Neural crest cell (in vitro differentiated cells): ENCODE data around the gene WBP11. TPM values are rescaled to one million over a fixed set of nuclear protein-coding genes. Genes with fewer than 3 reads are reported as not detected.

Experiments
- DNase-seq: peaks from one replicate; pipeline ENCODE4 v3.0.0; 2021; ENCODE audit warnings: low read depth, mixed read lengths, low spot score
- H3K27ac Mint-ChIP-seq: one replicate; pipeline ENCODE4 v1.8.0; 2021; ENCODE audit warnings: mild to moderate bottlenecking, mixed read lengths; ENCODE audit not compliant: unreplicated experiment
- H3K27me3 Mint-ChIP-seq: 2 replicates; pipeline ENCODE4 v1.8.0; 2021; ENCODE audit warnings: low read depth, mild to moderate bottlenecking, mixed read lengths
- H3K36me3 Mint-ChIP-seq: 2 replicates; pipeline ENCODE4 v1.8.0; 2021; ENCODE audit warnings: low read depth, mild to moderate bottlenecking, mixed read lengths
- H3K4me1 Mint-ChIP-seq: 2 replicates; pipeline ENCODE4 v1.8.0; 2021; ENCODE audit warnings: mixed read lengths
- H3K4me3 Mint-ChIP-seq: one replicate; pipeline ENCODE4 v1.8.0; 2021; ENCODE audit warnings: mild to moderate bottlenecking, mixed read lengths
- H3K9me3 Mint-ChIP-seq: 2 replicates; pipeline ENCODE4 v1.8.0; 2021; ENCODE audit warnings: mixed read lengths
- total RNA-seq: library from RNA; stranded (reverse); gene quantifications from 2 replicates; pipeline ENCODE4 v1.2.1, GENCODE V29; 2021
- TF ChIP-seq, protein P1 (sequence below): fragments of 200-600 bp; sonication (generic); conservative IDR thresholded peaks from 2 replicates; pipeline ENCODE4 v1.5.0; 2021; ENCODE audit warnings: antibody characterized with exemption, mild to moderate bottlenecking

Gene WBP11
- total RNA-seq, 1 donor from 2014 or later: 101 TPM

- TF ChIP-seq, protein P1, sequence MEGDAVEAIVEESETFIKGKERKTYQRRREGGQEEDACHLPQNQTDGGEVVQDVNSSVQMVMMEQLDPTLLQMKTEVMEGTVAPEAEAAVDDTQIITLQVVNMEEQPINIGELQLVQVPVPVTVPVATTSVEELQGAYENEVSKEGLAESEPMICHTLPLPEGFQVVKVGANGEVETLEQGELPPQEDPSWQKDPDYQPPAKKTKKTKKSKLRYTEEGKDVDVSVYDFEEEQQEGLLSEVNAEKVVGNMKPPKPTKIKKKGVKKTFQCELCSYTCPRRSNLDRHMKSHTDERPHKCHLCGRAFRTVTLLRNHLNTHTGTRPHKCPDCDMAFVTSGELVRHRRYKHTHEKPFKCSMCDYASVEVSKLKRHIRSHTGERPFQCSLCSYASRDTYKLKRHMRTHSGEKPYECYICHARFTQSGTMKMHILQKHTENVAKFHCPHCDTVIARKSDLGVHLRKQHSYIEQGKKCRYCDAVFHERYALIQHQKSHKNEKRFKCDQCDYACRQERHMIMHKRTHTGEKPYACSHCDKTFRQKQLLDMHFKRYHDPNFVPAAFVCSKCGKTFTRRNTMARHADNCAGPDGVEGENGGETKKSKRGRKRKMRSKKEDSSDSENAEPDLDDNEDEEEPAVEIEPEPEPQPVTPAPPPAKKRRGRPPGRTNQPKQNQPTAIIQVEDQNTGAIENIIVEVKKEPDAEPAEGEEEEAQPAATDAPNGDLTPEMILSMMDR: no peak
- DNase-seq: no peak
- H3K27me3 Mint-ChIP-seq: peaks cover 12% of the 10 kb centered on the region
- peaks cover 76% of the 10 kb centered on the region for H3K4me1 Mint-ChIP-seq
- H3K27ac Mint-ChIP-seq: no peak overlapping the region
- peak overlapping the region; percentile 98 for H3K4me3 Mint-ChIP-seq
- H3K9me3 Mint-ChIP-seq: no peaks in the 10 kb centered on the region
- no peaks in the 10 kb centered on the region for H3K36me3 Mint-ChIP-seq
Observed at GRCh38 chr12:14772946-14773345, 30.3 kb downstream of the WBP11 start.

DNA sequence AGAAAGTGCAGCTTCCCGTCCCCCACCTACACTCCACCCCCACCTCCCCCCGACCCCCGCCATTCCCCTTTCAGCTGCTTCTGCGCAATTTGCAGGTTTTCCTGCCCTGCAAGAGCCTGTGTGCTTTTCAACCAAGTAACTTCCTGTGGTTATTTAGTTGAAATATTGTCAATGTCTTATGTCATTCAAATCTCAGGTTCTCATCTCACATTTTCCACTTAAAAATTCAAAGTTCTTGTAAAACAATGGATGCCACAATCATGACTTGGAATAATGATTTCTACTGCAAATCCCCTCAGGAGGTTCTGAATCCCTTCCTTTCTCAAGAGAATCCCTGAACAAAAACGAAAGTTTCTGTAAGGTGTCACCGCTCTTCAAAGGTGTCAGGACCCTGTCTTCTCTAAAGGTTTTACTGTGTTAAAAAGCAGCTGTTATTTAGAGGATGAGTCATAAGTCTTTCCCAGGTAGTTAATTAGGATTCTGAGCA is 31.6 kb downstream of the WBP11 start:
- Mint-ChIP-seq H3K9me3 (no peaks in the 10 kb centered on the region), H3K36me3 (peaks cover 7% of the 10 kb centered on the region), H3K4me3 (peak overlapping the region; percentile 99), H3K4me1 (peaks cover 69% of the 10 kb centered on the region), H3K27ac (no peak overlapping the region), H3K27me3 (peaks cover 12% of the 10 kb centered on the region)
- no peak for DNase-seq
- TF ChIP-seq, protein P1: no peak

DNA sequence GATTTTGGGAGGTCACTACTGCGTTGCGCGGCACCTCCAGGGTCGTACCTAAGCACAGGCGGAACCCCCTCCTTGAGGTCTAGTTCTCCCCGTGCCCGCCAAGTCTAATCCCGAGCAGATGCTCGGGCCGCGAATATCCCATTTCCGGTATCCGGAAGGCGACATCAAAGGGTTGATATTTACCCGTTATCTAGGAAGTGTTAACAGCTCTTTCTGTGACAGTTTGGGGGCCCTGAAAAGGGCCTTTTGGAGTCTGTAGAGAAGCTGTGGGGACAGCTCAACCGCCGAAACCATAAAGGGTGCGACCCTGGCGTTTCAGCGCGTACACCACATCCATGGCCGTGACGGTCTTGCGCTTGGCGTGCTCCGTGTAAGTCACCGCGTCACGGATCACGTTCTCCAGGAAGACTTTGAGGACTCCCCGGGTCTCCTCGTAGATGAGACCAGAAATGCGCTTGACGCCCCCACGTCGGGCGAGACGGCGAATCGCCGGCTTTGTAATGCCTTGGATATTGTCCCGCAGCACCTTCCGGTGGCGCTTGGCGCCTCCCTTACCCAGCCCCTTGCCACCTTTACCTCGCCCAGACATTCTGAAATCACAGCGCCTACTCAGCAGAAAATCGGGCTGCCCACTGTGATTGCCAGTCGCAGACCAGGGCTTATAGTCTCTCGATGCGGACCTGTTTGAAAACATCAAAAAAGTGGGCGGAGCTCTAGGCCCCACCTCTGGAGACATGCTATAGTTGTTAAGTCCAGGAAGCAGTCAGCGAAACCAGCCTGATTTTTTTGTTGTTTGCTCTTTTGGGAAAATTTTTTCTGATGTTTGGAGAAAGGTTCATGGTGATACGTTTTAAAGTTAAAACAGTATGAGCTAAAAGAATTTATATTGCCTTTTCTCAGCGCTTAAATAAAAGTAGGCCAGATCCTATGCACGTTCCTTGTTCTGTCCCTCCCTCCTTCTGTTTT is 32.5 kb downstream of the WBP11 start:
- Mint-ChIP-seq H3K4me1 (peaks cover 61% of the 10 kb centered on the region), H3K27me3 (peaks cover 12% of the 10 kb centered on the region), H3K4me3 (peak overlapping the region; percentile 99), H3K36me3 (peaks cover 12% of the 10 kb centered on the region), H3K27ac (peak overlapping the region; percentile 97), H3K9me3 (peaks cover 4% of the 10 kb centered on the region)
- TF ChIP-seq, protein P1: no peak
- peak; percentile 76 for DNase-seq

DNA sequence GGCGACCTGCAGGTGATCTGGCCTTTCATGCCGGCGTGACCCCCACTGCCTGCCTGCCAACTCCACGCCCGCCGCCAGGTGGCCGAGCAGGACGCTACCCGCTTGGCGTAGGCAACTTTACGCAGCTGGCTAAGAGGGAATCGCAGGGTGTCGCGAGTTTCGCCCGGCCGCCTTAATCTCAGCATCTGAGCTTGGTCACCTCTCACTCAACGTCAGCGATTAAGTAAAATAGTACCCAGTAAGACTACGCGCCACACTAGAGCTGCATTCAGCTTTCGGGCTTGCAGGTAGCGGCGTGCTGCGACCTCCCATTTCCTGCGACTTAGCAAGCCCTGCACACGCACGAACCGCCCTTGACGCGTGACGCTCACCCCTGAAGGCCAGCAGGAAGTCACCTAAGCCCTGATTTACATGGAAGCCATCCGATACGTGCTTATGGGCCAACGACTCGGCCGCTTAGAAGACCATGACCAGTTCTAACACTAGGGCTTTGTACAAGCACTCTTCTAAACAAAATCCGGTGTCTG is 33.2 kb downstream of the WBP11 start:
- peaks cover 13% of the 10 kb centered on the region for H3K36me3 Mint-ChIP-seq
- peaks cover 12% of the 10 kb centered on the region for H3K27me3 Mint-ChIP-seq
- DNase-seq: peak; percentile 69
- H3K27ac Mint-ChIP-seq: peak overlapping the region; percentile 97
- H3K4me1 Mint-ChIP-seq: peaks cover 53% of the 10 kb centered on the region
- H3K4me3 Mint-ChIP-seq: peak overlapping the region; percentile 99
- TF ChIP-seq, protein P1: peak; percentile 86
- peaks cover 6% of the 10 kb centered on the region for H3K9me3 Mint-ChIP-seq

- H3K27ac Mint-ChIP-seq: peak overlapping the region; percentile 97
- H3K4me1 Mint-ChIP-seq: peaks cover 48% of the 10 kb centered on the region
- peaks cover 12% of the 10 kb centered on the region for H3K27me3 Mint-ChIP-seq
- TF ChIP-seq, protein P1: no peak
- H3K36me3 Mint-ChIP-seq: peaks cover 13% of the 10 kb centered on the region
- peaks cover 6% of the 10 kb centered on the region for H3K9me3 Mint-ChIP-seq
- peak overlapping the region; percentile 99 for H3K4me3 Mint-ChIP-seq
- peak; percentile 33 for DNase-seq
Observed at GRCh38 chr12:14769466-14769968, 33.8 kb downstream of the WBP11 start.
